ENCODE measurements around the gene KCNQ2. TPM values are rescaled to one million over a fixed set of nuclear protein-coding genes. Genes with fewer than 3 reads are reported as not detected.

Gene KCNQ2
- total and polyA plus RNA-seq, 8 donors, result 0.54 to 12.5 (median 1.5) TPM

DNA sequence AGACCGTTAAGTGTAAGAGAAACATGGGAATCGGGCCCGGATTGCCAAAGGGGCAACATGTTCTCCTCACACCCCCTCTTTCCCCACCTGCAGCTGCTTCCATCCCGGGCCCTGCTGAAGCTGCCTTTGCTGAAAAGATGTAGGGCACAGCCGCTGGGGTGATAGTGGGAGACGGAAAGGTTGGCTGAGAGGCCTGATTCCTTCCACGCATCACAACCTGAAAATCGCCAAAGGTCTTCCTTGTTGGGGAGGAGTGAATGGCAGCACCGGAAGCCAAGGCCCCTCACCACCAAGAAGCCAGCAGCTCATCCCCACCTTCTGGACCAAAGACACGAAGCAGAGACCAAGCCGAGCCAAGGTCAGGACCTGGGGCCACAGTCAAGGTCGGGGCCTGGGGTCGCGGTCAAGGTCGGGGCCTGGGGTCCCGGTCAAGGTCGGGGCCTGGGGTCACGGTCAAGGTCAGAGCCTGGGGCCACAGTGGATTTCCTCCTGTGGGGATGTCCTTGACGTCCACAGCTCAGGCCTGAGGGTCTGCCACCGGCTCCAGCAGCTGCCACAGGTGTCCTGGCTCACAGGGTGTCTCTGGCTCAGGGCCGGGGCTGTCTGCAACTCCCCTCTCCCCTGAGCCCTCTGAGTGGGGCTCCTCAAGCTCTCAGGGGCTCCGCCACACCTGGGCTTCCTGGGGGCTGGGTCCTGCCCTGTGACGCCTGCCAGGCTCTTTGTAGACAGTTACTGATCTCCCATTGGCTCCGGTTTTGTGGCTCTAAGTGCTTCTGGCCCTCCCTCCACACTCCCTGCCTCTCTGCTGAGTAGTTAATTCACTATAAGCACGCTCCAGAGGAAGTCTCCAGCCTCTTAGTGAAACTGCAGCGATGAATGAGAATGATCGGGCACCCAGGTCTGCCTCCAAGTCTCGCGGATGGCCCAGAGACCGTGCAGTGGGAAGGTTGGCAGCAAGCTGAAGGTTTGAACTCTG is 105.8 kb downstream of the KCNQ2 start:
- Histone ChIP-seq H3K36me3 (no peaks in the 10 kb centered on the region), H3K27me3 (peaks cover 0 to 11% (median 0%) of the 10 kb centered on the region in 4 donors), H3K27ac (no peak overlapping the region), H3K9me3 (no peaks in the 10 kb centered on the region), H3K4me1 (no peaks in the 10 kb centered on the region), H3K4me3 (no peak overlapping the region)
- FAIRE-seq (no peak), ATAC-seq (no peak), DNase-seq (peak in 2 of 6 donors; percentile 18 to 41)
- 34 to 46% methylated on average over 30 of the region's 30 CpGs for WGBS, 2 donors
- intact Hi-C loops (cut with DNase I), result no loop called here
- TF ChIP-seq, protein P1, sequence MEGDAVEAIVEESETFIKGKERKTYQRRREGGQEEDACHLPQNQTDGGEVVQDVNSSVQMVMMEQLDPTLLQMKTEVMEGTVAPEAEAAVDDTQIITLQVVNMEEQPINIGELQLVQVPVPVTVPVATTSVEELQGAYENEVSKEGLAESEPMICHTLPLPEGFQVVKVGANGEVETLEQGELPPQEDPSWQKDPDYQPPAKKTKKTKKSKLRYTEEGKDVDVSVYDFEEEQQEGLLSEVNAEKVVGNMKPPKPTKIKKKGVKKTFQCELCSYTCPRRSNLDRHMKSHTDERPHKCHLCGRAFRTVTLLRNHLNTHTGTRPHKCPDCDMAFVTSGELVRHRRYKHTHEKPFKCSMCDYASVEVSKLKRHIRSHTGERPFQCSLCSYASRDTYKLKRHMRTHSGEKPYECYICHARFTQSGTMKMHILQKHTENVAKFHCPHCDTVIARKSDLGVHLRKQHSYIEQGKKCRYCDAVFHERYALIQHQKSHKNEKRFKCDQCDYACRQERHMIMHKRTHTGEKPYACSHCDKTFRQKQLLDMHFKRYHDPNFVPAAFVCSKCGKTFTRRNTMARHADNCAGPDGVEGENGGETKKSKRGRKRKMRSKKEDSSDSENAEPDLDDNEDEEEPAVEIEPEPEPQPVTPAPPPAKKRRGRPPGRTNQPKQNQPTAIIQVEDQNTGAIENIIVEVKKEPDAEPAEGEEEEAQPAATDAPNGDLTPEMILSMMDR (IDR thresholded peaks at IDR 0.05), result no peak

DNA sequence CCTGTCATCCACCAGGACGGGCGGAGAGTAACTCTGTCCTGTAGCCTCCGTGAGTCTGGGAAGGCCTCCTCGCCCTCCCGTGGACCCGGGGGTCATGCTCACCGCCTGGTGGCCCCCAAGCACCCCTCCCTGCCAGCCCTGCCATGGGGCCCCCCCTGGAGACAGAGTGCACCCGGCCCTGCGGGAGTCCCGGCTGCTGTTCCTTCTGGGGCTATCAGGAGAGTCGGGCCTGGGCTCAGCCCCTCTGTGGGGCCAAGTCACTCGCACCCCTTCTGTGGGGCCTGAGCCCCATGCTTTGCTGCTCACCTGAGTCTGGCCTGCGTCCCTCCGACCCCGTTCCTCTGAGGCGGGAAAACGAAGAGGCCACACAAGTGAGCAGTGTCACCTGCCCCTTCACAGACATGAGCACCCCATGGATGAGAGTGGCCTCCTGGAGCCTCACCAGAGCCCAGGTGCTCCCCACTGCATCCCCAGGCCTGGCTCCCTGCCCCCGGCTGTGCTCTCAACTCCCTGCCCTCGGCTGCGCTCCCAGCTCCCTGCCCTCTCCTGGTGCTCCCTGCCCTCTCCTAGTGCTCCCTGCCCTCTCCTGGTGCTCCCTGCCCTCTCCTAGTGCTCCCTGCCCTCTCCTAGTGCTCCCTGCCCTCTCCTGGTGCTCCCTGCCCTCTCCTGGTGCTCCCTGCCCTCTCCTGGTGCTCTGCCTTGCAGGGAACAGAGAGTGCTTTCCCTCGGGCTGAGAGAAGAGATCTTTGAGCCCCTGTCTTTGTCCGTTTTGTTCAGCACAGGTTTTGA is 106.7 kb downstream of the KCNQ2 start:
- Histone ChIP-seq H3K9me3 (no peaks in the 10 kb centered on the region), H3K27me3 (peaks cover 0 to 15% (median 0%) of the 10 kb centered on the region in 4 donors), H3K27ac (no peak overlapping the region), H3K36me3 (no peaks in the 10 kb centered on the region), H3K4me1 (no peaks in the 10 kb centered on the region), H3K4me3 (no peak overlapping the region)
- peak in 2 of 6 donors; percentile 3 to 65 for DNase-seq
- FAIRE-seq, result no peak
- WGBS, 2 donors, result 56 to 62% methylated on average over 19 to 22 of the region's 22 CpGs
- ATAC-seq, result no peak
- TF ChIP-seq, protein P1 (IDR thresholded peaks at IDR 0.05), result no peak
- intact Hi-C loops (cut with DNase I), result no loop called here

DNA sequence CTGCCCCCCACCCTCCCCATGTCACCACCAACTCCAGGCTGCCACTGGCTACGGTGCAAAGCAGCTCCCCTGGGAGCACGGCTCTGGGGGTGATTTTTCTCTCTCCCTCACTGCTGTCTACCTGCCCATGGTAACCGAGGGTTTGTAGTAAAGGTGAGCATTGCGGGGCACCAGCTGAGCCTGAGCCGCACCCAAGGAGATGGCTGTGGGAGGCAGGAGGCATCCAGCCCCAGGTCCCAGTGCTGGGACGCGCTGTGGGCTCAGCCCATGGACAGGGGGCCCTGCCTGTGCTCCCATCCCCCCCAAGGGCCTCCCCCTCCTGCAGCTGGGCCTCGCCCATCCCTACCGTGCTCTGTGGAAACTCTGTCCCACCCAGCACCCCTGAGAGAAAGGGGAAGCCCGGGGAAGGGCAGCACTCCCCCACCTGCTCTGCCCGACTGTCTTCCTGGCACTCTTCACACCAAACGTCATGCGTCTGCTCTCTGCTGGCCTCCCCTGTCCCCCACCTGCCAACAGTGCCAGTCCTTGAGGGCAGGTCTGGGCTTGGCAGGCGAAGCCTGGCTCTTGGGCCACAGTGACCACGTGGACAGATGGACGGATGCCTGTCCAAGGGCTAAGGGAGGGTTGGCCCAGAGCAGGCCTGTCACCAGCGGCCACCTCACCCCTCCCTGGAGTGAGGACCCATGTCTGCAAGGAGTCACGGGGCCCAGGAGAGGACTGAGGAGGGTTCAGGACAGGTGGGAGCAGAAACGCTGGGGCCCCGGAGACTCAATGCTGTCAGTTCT is 107.5 kb downstream of the KCNQ2 start:
- no peak for ATAC-seq
- H3K27ac ChIP-seq, result no peak overlapping the region
- H3K27me3 ChIP-seq, result peaks cover 0 to 15% (median 2%) of the 10 kb centered on the region in 4 donors

GRCh38 chr20:63363981-63364561 is 108.4 kb downstream of the KCNQ2 start:
- intact Hi-C loops (cut with DNase I), result no loop called here
- H3K27ac ChIP-seq, result no peak overlapping the region
- H3K4me3 ChIP-seq, result no peak overlapping the region
- FAIRE-seq (no peak), DNase-seq (peak in 2 of 6 donors; percentile 4 to 31), ATAC-seq (no peak)
- H3K27me3 ChIP-seq, result peaks cover 0 to 15% (median 4%) of the 10 kb centered on the region in 4 donors
- no peaks in the 10 kb centered on the region for H3K9me3 ChIP-seq
- TF ChIP-seq, protein P1 (IDR thresholded peaks at IDR 0.05), result no peak
- no peaks in the 10 kb centered on the region for H3K36me3 ChIP-seq
- WGBS, 2 donors, result 60 to 66% methylated on average over 19 of the region's 19 CpGs
- H3K4me1 ChIP-seq, result no peaks in the 10 kb centered on the region

More for the DNA sequence above, 107.5 kb downstream of the KCNQ2 start:
- DNase-seq (peak in 2 of 6 donors; percentile 6 to 66), FAIRE-seq (no peak)
- H3K36me3 ChIP-seq, result no peaks in the 10 kb centered on the region
- H3K4me3 ChIP-seq, result no peak overlapping the region
- H3K4me1 ChIP-seq, result no peaks in the 10 kb centered on the region
- TF ChIP-seq, protein P1 (IDR thresholded peaks at IDR 0.05), result no peak
- intact Hi-C loops (cut with DNase I), result no loop called here
- no peaks in the 10 kb centered on the region for H3K9me3 ChIP-seq
- 58 to 68% methylated on average over 18 to 20 of the region's 20 CpGs for WGBS, 2 donors
